Thoracic aorta (tissue), 2 donors: ENCODE results near the gene ADAMTS6. TPM values are rescaled to one million over a fixed set of nuclear protein-coding genes. Genes with fewer than 3 reads are reported as not detected.
"Not testable (repeated sequence)": the region's sequence is repeated elsewhere in the genome, so short reads cannot be mapped to it uniquely, and the experiment has no call there.

Source experiments
- ATAC-seq: fragments of 150-250 bp; one replicate; pipeline ENCODE4 v1.8.0; 2017; ENCODE audit warnings: low read depth; ENCODE audit not compliant: insufficient number of reproducible peaks, low FRiP score
- DNase-seq: peaks from one replicate; pipeline ENCODE4 v3.0.0-alpha.2; 2020; ENCODE audit warnings: low spot score
- H3K27ac ChIP-seq, 2 donors: fragments of 200-600 bp; sonication (generic); 1 replicate in 1 of 2; 2 replicates in 1 of 2; pipeline ENCODE4 v1.5.1; 2016; ENCODE audit warnings: mild to moderate bottlenecking in 2 of 2, moderate library complexity in 2 of 2
- H3K27me3 ChIP-seq: fragments of 200-600 bp; sonication (generic); replicated peaks from 2 replicates; pipeline ENCODE4 v1.6.0; 2016; ENCODE audit warnings: mild to moderate bottlenecking; ENCODE audit not compliant: insufficient read depth
- H3K36me3 ChIP-seq: fragments of 200-600 bp; sonication (generic); one replicate; pipeline ENCODE4 v1.5.1; 2016
- H3K4me1 ChIP-seq, 2 donors: fragments of 200-600 bp; sonication (generic); 1 replicate in 1 of 2; 2 replicates in 1 of 2; pipeline versions ENCODE4 v1.5.1 to v1.6.0; 2016; ENCODE audit warnings: low read depth in 2 of 2, mild to moderate bottlenecking in 1 of 2; ENCODE audit not compliant: control insufficient read depth in 1 of 2
- H3K4me3 ChIP-seq: fragments of 200-600 bp; sonication (generic); 2 replicates; pipeline ENCODE4 v1.5.1; 2016; ENCODE audit warnings: mild to moderate bottlenecking
- H3K9me3 ChIP-seq: fragments of 200-600 bp; sonication (generic); 2 replicates; pipeline ENCODE4 v1.5.1; 2016
- total RNA-seq, 2 donors: library from RNA; depleted of rRNA; stranded (reverse); fragments of >200 nt; gene quantifications; one replicate each; pipeline versions ENCODE4 v1.1.0 to v1.2.3, GENCODE V29; 2016
- TF ChIP-seq, protein P1 (sequence below): fragments of 200-600 bp; sonication (generic); IDR thresholded peaks from one replicate; pipeline ENCODE4 v1.5.1; 2019; ENCODE audit warnings: antibody characterized with exemption

ADAMTS6 gene
- total RNA-seq, 2 donors from 2014 or later: 4.9 to 11.8 TPM

DNA sequence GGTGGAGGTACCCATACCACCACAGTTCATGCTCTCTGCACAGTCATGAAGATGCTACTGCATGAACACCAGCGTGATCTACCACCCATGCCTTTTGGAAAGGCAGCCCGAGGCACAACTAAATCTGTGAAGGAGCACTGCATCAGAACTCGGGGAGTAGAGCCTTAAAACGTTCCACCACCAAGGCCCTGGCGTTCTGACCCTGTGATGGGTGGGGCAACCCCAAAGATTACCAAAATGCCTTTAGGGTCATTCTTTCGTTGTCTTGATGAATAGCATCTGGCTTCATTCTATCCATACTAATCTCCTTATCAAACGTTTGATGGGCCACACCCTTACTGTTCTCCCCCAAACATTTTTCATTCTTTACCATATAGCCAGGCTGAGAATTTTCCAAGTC lies 97.9 kb downstream of the ADAMTS6 start:
- Histone ChIP-seq H3K36me3 (no peaks in the 10 kb centered on the region), H3K9me3 (no peaks in the 10 kb centered on the region), H3K4me1 (no peaks in the 10 kb centered on the region), H3K27ac (no peak overlapping the region), H3K4me3 (no peak overlapping the region), H3K27me3 (no peaks in the 10 kb centered on the region)
- TF ChIP-seq, protein P1, sequence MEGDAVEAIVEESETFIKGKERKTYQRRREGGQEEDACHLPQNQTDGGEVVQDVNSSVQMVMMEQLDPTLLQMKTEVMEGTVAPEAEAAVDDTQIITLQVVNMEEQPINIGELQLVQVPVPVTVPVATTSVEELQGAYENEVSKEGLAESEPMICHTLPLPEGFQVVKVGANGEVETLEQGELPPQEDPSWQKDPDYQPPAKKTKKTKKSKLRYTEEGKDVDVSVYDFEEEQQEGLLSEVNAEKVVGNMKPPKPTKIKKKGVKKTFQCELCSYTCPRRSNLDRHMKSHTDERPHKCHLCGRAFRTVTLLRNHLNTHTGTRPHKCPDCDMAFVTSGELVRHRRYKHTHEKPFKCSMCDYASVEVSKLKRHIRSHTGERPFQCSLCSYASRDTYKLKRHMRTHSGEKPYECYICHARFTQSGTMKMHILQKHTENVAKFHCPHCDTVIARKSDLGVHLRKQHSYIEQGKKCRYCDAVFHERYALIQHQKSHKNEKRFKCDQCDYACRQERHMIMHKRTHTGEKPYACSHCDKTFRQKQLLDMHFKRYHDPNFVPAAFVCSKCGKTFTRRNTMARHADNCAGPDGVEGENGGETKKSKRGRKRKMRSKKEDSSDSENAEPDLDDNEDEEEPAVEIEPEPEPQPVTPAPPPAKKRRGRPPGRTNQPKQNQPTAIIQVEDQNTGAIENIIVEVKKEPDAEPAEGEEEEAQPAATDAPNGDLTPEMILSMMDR: no peak
- ATAC-seq (no peak), DNase-seq (no peak)

DNA sequence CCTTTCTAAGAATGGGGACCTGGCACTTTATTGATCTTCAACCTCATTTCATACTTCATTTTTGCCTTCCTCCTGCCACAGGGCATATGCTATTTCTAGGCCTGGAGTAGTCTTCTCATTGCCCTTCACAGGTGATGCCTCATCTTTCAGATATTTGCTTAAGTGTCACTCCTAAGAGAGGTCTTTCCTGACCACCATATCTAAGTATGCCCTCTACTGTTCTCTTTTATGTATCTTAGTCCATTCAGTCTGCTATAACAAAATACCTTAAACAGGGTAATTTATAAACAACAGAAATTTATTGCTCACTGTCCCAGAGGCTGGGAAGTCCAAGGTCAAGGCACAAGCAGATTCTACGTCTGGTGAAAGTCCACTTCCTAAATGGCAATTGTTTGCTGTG lies 99.1 kb downstream of the ADAMTS6 start:
- no peaks in the 10 kb centered on the region for H3K27me3 ChIP-seq
- no peak for DNase-seq
- no peak for ATAC-seq
- H3K27ac ChIP-seq: no peak overlapping the region
- H3K4me3 ChIP-seq: no peak overlapping the region
- TF ChIP-seq, protein P1: no peak
- H3K9me3 ChIP-seq: no peaks in the 10 kb centered on the region
- no peaks in the 10 kb centered on the region for H3K4me1 ChIP-seq
- H3K36me3 ChIP-seq: no peaks in the 10 kb centered on the region

DNA sequence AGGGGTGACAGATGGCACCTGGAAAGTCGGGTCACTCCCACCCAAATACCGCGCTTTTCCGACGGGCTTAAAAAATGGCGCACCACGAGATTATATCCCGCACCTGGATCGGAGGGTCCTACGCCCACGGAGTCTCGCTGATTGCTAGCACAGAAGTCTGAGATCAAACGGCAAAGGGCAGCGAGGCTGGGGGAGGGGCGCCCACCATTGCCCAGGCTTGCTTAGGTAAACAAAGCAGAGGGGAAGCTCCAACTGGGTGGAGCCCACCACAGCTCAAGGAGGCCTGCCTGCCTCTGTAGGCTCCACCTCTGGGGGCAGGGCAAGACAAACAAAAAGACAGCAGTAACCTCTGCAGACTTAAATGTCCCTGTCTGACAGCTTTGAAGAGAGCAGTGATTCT lies 111.2 kb downstream of the ADAMTS6 start:
- not testable (repeated sequence) for H3K27me3 ChIP-seq, DNase-seq, H3K4me3 ChIP-seq, ATAC-seq, H3K9me3 ChIP-seq, H3K36me3 ChIP-seq, H3K27ac ChIP-seq
- H3K4me1 ChIP-seq: peaks cover 17 to 20% of the 10 kb centered on the region in 2 donors

DNA sequence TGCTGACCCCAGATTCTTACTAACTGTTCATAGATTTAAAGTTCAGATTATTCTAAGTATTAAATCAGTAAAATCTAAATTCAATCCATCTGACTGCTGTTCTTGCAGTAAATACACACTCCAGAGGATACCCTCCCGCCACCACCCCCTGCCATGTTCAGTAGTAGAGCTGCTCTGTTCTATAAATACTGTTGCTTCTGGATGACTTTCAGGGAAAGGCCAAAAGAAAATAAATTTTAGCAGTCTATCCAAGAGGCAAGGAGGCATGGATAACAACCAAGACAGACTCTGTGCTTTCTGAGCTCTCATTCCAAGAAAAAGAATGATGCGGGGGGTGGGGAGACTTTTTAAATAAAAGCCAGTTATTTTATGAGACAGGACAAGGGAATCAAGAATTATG lies 115.1 kb downstream of the ADAMTS6 start:
- H3K4me1 ChIP-seq: peaks cover 30 to 31% of the 10 kb centered on the region in 2 donors
- ATAC-seq (no peak), DNase-seq (no peak)
- TF ChIP-seq, protein P1: no peak
- H3K27ac ChIP-seq: peak overlapping the region; percentile 52 to 63
- no peaks in the 10 kb centered on the region for H3K27me3 ChIP-seq
- H3K4me3 ChIP-seq: peak overlapping the region; percentile 10
- no peaks in the 10 kb centered on the region for H3K9me3 ChIP-seq
- H3K36me3 ChIP-seq: no peaks in the 10 kb centered on the region

DNA sequence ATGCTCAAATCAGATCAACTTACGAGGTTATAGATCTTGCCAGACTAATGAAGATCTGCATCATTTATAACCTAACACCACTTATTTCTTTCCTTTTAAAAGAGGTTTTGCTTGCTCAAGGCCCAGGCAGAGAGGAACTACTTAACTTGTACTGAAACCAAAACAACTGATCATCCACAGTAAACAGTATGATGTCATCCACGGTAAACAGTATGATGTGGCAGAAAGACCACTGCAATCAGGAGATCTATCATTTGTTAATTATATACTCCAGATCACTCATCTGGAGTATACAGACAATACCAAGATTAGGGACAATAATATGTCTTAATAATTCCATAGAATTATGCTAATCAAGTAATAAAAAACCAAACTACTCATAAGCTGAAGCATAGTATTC lies 116.8 kb downstream of the ADAMTS6 start:
- peak overlapping the region; percentile 3 to 66 for H3K27ac ChIP-seq
- DNase-seq (no peak), ATAC-seq (no peak)
- no peaks in the 10 kb centered on the region for H3K27me3 ChIP-seq
- peak overlapping the region; percentile 61 for H3K4me3 ChIP-seq
- H3K36me3 ChIP-seq: no peaks in the 10 kb centered on the region
- H3K4me1 ChIP-seq: peaks cover 30 to 31% of the 10 kb centered on the region in 2 donors
- TF ChIP-seq, protein P1: no peak
- H3K9me3 ChIP-seq: no peaks in the 10 kb centered on the region

DNA sequence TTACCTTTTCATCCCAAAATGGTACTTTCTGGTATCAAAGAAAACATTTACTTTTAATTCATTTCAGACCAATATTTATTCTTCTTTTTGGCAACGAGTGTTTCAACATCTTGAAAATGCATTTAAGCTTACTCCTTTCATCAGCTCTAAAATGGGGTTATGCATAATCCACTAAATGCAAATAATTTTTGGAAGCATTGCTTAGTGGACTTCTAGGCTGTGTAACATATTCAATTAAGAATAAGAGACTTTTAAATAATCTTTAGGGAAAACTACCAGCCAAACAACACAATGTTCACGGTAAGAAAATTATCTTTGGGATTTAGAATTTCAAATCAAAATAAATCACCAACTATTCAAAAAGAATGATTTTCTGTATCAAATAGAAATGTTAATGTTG lies 118.2 kb downstream of the ADAMTS6 start:
- Histone ChIP-seq H3K27ac (no peak overlapping the region), H3K9me3 (no peaks in the 10 kb centered on the region), H3K4me1 (peaks cover 30 to 31% of the 10 kb centered on the region in 2 donors), H3K27me3 (no peaks in the 10 kb centered on the region), H3K4me3 (no peak overlapping the region), H3K36me3 (no peaks in the 10 kb centered on the region)
- ATAC-seq (no peak), DNase-seq (no peak)
- TF ChIP-seq, protein P1: no peak
